AG04450 (cell line): ENCODE data around the gene TOR4A. TPM values are rescaled to one million over a fixed set of nuclear protein-coding genes. Genes with fewer than 3 reads are reported as not detected.

ENCODE experiments used
- CTCF ChIA-PET: fragments of 300-600, 350-600 bp; formaldehyde crosslinking; extraction: SDS; loops from one replicate; lab custom pipeline; 2022; ENCODE audit warnings: antibody characterized with exemption, inconsistent platforms; lab: Charles Lee
- POLR2A ChIA-PET: fragments of 350-600 bp; formaldehyde crosslinking; extraction: SDS; loops from one replicate; lab custom pipeline; 2021; ENCODE audit warnings: antibody characterized with exemption, inconsistent platforms; lab: Yijun Ruan, JAX
- DNase-seq: peaks from one replicate; pipeline ENCODE4 v3.0.0-alpha.2; 2011; ENCODE audit warnings: low read depth, low spot score
- H3K27ac ChIP-seq: one replicate; pipeline ENCODE4 v1.5.1; 2012; ENCODE audit warnings: low read depth, low read length, control low read depth
- H3K27me3 ChIP-seq: one replicate; pipeline ENCODE4 v1.6.0; 2012; ENCODE audit warnings: low read length; ENCODE audit not compliant: control insufficient read depth, insufficient read depth
- H3K4me3 ChIP-seq: 2 replicates; pipeline ENCODE4 v1.5.1; 2011; ENCODE audit warnings: mild to moderate bottlenecking, low read depth, low read length, control low read depth
- H3K9me3 ChIP-seq: 2 replicates; pipeline ENCODE4 v1.5.1; 2012; ENCODE audit warnings: low read length; ENCODE audit not compliant: control insufficient read depth, insufficient read depth
- CTCF ChIP-seq: IDR thresholded peaks from 2 replicates; pipeline ENCODE4 v1.5.1; 2011; ENCODE audit warnings: low read depth, low read length, control low read depth, inconsistent platforms
- polyA plus RNA-seq: library from polyadenylated mRNA; depleted of rRNA; stranded (reverse); fragments of >200 nt; gene quantifications from 2 replicates; pipeline ENCODE4 v1.2.3, GENCODE V29; 2011

The TOR4A gene
- polyA plus RNA-seq, 1 experiment, result 14.1 TPM

- no peak overlapping the region for H3K4me3 ChIP-seq
- H3K27ac ChIP-seq, result no peak overlapping the region
- no peak for DNase-seq
- H3K27me3 ChIP-seq, result peaks cover 2% of the 10 kb centered on the region
- ChIA-PET POLR2A (no interaction called here), CTCF (interaction anchor here (0.5 kb wide), 1 partner anchor 11 kb away, joined by 3 read pairs; the partner anchor contains the start of gene NRARP)
- no peak for TF ChIP-seq CTCF
- no peaks in the 10 kb centered on the region; the same call in 1 of the 2 replicates for H3K9me3 ChIP-seq
Observed at GRCh38 chr9:137312852-137313325, 35.4 kb downstream of the TOR4A start.

GRCh38 chr9:137313326-137313936, 35.9 kb downstream of the TOR4A start:
- DNase-seq, result no peak
- no peaks in the 10 kb centered on the region; the same call in 1 of the 2 replicates for H3K9me3 ChIP-seq
- no peaks in the 10 kb centered on the region for H3K27me3 ChIP-seq
- ChIA-PET CTCF (no interaction called here), POLR2A (no interaction called here)
- no peak overlapping the region for H3K27ac ChIP-seq
- no peak for TF ChIP-seq CTCF
- no peak overlapping the region for H3K4me3 ChIP-seq

- H3K4me3 ChIP-seq, result no peak overlapping the region
- no peaks in the 10 kb centered on the region for H3K27me3 ChIP-seq
- H3K27ac ChIP-seq, result no peak overlapping the region
- CTCF ChIA-PET, result no interaction called here
- H3K9me3 ChIP-seq, result no peaks in the 10 kb centered on the region
- no peak for TF ChIP-seq CTCF
- no peak for DNase-seq
- POLR2A ChIA-PET, result no interaction called here
Observed at GRCh38 chr9:137313956-137314560, 36.5 kb downstream of the TOR4A start.

- H3K9me3 ChIP-seq, result no peaks in the 10 kb centered on the region
- no peak overlapping the region for H3K27ac ChIP-seq
- ChIA-PET CTCF (interaction anchor here (0.6 kb wide), 1 partner anchor 13 kb away, joined by 3 read pairs; the partner anchor contains the start of gene NRARP), POLR2A (no interaction called here)
- no peak overlapping the region for H3K4me3 ChIP-seq
- DNase-seq, result no peak
- no peak for TF ChIP-seq CTCF
- H3K27me3 ChIP-seq, result no peaks in the 10 kb centered on the region
Observed at GRCh38 chr9:137314561-137315560, 37.3 kb downstream of the TOR4A start.
